ENCODE results near the gene MICOS13.
"Not testable (repeated sequence)": the region's sequence is repeated elsewhere in the genome, so short reads cannot be mapped to it uniquely, and the experiment has no call there.

The MICOS13 gene

GRCh38 chr19:5698635-5699422, 18.5 kb upstream of the MICOS13 start:
- DNase-seq: no peak

DNA sequence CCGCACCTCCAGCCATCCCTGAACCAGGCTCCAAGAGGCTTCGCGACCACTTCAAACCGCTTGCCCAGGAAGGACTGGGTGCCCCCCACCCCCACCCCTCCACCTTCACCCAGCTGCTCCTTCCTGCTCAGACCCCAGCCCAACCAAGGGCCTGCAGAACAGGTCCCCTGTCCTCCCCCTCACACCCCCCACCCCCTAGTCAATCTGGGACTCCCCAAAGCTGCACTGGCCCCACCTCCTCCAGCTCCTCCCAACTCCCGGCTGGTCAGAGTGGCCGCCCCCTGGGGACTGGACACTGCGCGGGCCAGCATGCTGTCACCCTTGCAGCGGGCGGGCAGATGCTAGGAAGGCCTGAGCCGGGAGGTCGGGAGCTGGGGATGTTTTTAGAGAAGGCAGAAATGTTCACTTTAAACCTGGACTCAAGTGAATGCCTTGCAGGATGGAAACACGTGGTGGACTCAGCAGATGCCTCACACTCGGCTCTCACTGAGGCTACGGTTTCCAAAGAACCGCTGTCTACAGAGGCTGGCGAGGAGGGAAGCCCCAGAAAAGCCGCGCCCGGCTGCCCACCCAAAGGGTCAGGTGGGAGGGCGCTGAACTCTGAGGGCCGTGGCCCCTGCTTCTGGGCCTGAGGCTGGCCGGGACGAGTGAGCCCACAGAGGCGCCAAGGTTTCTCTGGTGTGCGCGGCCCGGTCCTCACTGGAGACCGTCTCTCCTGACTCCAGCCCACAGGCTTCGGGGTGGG, 17.7 kb upstream of the MICOS13 start:
- no peak for DNase-seq

- DNase-seq: no peak
Observed at GRCh38 chr19:5697022-5697889, 16.9 kb upstream of the MICOS13 start.

- no peak for DNase-seq
Observed at GRCh38 chr19:5696196-5697021, 16.1 kb upstream of the MICOS13 start.

GRCh38 chr19:5695649-5696195, 15.4 kb upstream of the MICOS13 start:
- no peak for DNase-seq

DNA sequence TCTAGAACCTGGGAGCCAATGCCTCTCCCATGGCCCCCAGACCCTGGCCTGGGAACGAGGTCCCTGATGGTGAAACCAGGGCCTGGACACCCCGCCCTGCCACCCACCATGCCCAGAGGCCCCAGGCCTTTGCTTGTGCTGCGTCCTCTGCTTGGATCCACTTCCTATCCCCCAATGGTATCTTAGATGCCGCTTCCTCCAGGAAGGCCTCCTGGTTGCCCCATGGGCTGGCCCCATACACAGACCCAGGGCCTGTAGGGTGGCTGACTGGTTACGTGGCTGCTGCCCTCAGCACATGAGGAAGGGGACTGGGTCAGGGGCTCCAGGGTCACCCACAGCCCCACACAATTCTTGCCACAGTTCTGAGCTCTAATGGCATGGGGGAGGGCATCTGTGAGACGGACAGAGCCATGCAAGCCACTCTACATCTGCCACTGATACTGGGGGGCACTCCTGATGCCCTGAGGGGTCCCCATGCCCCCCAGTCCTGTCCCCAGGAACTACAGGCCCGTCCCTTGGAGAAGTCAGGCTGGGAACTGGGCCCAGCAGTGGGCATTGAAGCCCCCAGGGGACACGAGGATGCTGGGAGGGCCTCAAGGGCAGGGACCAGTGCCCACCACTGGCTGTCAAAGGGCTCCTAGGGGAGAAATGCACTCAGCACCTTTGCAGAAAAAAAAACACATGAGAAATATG, 14.8 kb upstream of the MICOS13 start:
- no peak for DNase-seq

- DNase-seq: no peak
Observed at GRCh38 chr19:5694167-5694955, 14.0 kb upstream of the MICOS13 start.

DNA sequence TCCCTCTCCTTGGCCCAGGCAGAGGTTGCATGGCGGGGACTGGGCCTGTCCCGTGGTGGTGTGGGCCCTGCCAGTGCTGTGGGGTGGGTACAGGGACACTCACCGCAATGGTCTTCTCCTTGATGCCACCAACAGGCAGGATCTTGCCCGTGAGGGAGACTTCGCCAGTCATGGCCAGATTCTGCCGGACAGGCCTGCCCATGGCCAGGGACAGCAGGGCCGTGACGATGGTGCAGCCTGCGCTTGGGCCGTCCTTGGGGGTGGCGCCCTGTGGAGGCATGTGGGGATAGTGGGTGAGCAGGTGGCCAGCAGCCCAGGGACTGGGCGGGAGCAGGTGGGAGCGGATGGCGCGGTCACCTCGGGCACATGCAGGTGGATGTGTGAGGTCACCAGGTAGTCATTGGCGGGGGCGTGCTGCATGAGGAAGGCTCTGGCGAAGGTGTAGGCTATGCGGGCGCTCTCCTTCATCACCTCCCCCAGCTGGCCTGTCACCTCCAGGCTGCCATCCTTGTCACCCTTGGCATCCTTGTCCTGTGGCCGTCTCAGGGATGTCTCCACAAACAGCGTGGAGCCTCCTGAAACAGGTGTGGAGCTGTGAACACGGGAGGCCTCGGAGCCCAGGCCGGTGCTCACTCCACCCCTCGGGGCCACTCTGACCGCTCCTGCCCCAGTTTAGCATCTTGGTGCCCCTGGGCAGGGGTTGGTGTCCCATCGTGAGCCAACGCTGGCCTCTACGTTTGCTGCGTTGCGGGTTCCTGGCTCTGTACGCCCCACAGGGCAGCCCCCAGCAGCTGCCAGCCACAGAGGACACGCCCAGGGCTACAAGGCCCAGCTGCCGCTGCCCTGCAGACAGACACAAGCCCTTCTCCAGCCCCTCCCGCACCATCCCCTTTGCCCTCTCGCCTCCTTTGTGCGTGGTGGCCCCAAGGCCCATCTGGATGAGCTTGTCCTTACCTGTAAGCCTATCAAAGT, 13.2 kb upstream of the MICOS13 start:
- DNase-seq: no peak

DNA sequence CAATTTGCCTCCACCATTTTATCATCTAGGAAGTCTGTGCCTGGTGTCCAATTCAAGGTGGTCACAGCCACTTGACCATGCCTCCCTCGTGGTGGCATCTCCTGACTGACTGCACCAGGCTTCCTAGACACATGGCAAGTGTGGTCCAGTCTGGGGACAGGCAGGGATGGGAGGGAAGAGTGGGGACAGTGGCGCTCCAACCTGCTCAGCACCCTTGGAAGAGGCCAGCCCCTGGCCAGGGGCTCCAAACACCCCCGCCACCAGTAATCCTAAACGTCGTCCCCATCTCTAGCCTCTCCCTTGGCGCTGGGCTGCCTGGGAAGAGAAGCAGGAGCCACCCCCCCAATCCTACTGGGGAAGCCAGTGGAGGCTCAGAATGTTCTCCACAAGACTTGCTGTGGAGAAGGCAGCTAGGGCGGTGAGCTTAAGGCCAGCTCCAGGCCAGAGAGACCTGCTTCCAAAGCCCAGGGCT, 12.4 kb upstream of the MICOS13 start:
- no peak for DNase-seq

- DNase-seq: no peak
Observed at GRCh38 chr19:5691822-5692722, 11.8 kb upstream of the MICOS13 start.

DNA sequence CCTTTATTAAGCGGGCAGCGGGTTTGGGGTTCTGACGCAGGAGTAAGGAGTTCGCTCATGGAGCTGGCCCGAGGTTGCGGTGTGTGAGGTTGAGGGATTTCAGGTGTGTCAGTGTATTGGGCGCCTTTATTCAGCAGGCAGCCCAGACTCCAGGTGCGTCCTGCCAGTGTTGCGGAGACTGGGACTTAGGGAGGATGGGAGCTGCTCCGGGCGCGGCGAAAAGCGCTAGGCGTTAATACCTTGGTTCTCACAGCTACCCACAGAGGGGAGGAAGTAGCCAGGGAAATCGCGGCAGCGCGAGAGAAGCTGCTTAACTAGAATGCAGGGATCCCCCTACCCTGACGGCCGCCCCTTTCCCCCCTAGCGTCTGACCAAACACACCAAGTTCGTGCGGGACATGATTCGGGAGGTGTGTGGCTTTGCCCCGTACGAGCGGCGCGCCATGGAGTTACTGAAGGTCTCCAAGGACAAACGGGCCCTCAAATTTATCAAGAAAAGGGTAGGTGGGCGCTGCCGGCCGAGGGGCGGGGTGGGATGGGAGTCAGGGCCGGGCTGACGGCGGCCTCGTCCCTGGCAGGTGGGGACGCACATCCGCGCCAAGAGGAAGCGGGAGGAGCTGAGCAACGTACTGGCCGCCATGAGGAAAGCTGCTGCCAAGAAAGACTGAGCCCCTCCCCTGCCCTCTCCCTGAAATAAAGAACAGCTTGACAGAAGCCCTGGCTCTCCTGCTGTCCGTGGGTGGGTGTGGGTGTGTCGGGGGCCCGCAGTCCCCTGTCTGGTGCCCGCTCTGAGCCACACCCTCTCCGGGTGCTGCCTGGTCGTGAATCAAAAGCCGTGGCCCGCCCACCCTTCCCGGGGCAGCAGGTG, 10.9 kb upstream of the MICOS13 start:
- DNase-seq: peak; percentile 38

GRCh38 chr19:5690125-5690954, 10.0 kb upstream of the MICOS13 start, which contains the start of gene RPL36:
Gene RPL36 (plus strand): TSS chr19:5690295. CDS start chr19:5690508, 213 bp downstream.
- DNase-seq: peak; percentile 92

DNA sequence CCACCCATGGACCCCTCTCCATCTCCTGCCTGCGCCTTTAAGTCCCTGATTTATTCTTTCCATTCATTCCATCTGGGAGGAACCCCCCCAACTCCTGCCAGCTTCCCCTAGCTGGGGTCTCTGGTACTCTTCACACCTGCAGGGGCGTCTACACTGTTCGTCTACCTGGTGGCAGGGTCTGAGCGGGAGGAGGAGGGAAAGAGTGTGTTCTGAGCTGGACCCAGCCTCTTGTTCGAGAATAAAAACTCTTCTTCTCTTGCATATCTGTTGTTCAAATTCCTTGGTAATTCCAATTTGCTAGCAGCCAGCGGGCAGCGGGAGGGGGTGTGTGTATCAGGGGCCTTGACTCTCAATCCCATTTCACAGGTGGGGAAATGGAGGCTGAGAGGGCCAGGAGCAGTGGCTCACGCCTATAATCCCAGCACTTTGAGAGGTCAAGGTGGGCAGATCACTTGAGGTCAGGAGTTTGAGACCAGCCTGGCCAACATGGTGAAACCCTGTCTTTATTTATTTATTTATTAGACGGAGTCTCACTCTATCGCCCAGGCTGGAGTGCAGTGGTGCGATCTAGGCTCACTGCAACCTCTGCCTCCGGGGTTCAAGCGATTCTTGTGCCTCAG, 8.1 kb upstream of the MICOS13 start:
- DNase-seq: not testable (repeated sequence)

GRCh38 chr19:5687360-5688198, 7.3 kb upstream of the MICOS13 start:
- no peak for DNase-seq
